ENCODE data around the gene ARHGEF39. TPM values are rescaled to one million over a fixed set of nuclear protein-coding genes. Genes with fewer than 3 reads are reported as not detected.

The ARHGEF39 gene
- total and polyA plus RNA-seq, 7 experiments from 2014 or later: 0.11 to 10.4 (median 0.44) TPM; not detected in 2

DNA sequence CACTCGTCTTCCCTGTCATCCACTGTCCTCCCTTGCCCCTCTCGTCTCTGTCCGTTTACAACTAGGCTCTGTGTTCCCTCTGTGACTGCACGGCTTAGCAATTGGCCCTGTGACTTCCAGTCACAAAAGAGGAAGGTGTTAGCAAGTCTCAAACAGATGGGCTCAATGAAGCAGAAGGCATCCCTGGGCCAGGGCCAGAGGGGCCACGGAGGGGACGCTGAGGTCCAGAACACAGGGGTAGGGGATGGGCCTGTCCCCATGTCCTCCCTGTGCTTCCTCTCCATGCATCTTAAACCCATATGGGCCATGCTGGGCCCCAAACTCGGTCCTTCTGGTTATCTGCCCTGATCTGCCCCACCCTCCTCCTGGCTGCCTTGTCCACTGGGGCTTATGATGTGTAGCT lies 46.7 kb downstream of the ARHGEF39 start, which contains the start of gene CD72:
CD72 (minus strand) TSS at position 89 of the 403 bp plus-strand sequence. CDS start 110 bp downstream, outside the sequence.
- H3K27me3 ChIP-seq (ENCODE audit: control insufficient read depth in 2 of 2, insufficient read depth in 2 of 2, low read length in 2 of 2): no peaks in the 10 kb centered on the region
- no peaks in the 10 kb centered on the region for H3K36me3 ChIP-seq (ENCODE audit: control insufficient read depth in 2 of 3, insufficient read depth in 3 of 3, low read length in 3 of 3)
- peak within 1 kb of the TSS; percentile 84 to 93 (median 91) for H3K27ac Mint-ChIP-seq
- H3K4me1 Mint-ChIP-seq: peaks cover 33 to 44% (median 38%) of the 10 kb centered on the region in 7 donors
- ATAC-seq: peak; percentile 30
- ChIA-PET CTCF (interaction anchor here (4.5 to 12.7 kb wide), 3 partner anchors 30 to 79 kb away, joined by 25 to 118 read pairs (median 76); partner anchors contain the start of genes CCDC107, RMRP and SIT1), POLR2A (interaction anchor here (1.0 to 5.5 kb wide), 6 partner anchors 10 to 110 kb away, joined by 3 to 94 read pairs (median 8); partner anchors contain the start of genes CCDC107, RMRP, SIT1 and TESK1)
- peaks cover 0 to 2% (median 0%) of the 10 kb centered on the region in 5 donors for H3K36me3 Mint-ChIP-seq
- H3K4me3 ChIP-seq (ENCODE audit: low read length): peak within 1 kb of the TSS; percentile 84
- H3K4me3 Mint-ChIP-seq: peak within 1 kb of the TSS; percentile 82 to 89 (median 86)
- no peak for DNase-seq
- no peaks in the 10 kb centered on the region for H3K27me3 Mint-ChIP-seq
- peaks cover 27 to 36% of the 10 kb centered on the region in 2 donors for H3K4me1 ChIP-seq (ENCODE audit: control insufficient read depth in 2 of 2, insufficient read depth in 2 of 2, low read length in 2 of 2)
- intact Hi-C loops (cut with micrococcal nuclease): loop anchor here in 1 of 2 donors (5.0 kb wide), 1 partner anchor 264 kb away; no protein-coding TSS in a partner anchor
- peak within 1 kb of the TSS; percentile 71 for H3K27ac ChIP-seq (ENCODE audit: low read depth, low read length)
- H3K9me3 ChIP-seq (ENCODE audit: control insufficient read depth in 2 of 3, low read length in 3 of 3): no peaks in the 10 kb centered on the region
- no peaks in the 10 kb centered on the region for H3K9me3 Mint-ChIP-seq

DNA sequence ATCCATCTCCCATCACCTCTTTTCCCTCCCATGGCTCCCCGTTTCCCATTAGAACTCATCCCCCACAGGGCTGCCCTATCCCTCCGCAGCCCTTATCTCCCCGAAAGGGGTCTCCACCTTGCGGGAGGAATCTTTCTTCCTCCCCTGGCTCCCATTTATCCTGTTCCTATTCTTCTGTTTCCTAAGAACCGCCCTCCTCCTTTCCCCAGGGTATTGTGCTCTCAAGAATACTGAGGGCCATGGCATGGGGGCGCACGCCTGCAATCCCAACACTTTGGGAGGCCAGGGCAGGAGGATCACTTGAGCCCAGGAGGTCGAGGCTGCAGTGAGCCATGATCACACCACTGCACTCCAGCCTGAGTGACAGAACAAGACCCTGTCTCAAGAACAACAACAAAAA lies 47.4 kb downstream of the ARHGEF39 start:
- Mint-ChIP-seq H3K9me3 (no peaks in the 10 kb centered on the region), H3K4me1 (peaks cover 33 to 44% (median 38%) of the 10 kb centered on the region in 7 donors), H3K4me3 (peak overlapping the region; percentile 82 to 89 (median 86)), H3K27me3 (no peaks in the 10 kb centered on the region), H3K36me3 (peaks cover 0 to 2% (median 0%) of the 10 kb centered on the region in 5 donors), H3K27ac (peak overlapping the region; percentile 84 to 93 (median 91))
- intact Hi-C loops (cut with micrococcal nuclease): loop anchor here (1.0 to 5.0 kb wide), 7 partner anchors 13 to 265 kb away; partner anchors contain the start of genes CCDC107 (in 1 of the 2), CREB3 (in 1 of the 2), RMRP (in 1 of the 2) and TLN1 (in 1 of the 2)
- H3K27me3 ChIP-seq (ENCODE audit: control insufficient read depth in 2 of 2, insufficient read depth in 2 of 2, low read length in 2 of 2): no peaks in the 10 kb centered on the region
- CTCF ChIA-PET: interaction anchor here (0.8 to 12.7 kb wide), 14 partner anchors 9 to 131 kb away, joined by 3 to 118 read pairs (median 5); partner anchors contain the start of genes CCDC107, CREB3, GBA2 and RGP1
- peak overlapping the region; percentile 84 for H3K4me3 ChIP-seq (ENCODE audit: low read length)
- POLR2A ChIA-PET: interaction anchor here (0.5 to 5.5 kb wide), 17 partner anchors 8 to 139 kb away, joined by 3 to 94 read pairs (median 5); partner anchors contain the start of genes ARHGEF39, CCDC107, CREB3 and RGP1
- H3K27ac ChIP-seq (ENCODE audit: low read depth, low read length): peak overlapping the region; percentile 71
- H3K9me3 ChIP-seq (ENCODE audit: control insufficient read depth in 2 of 3, low read length in 3 of 3): no peaks in the 10 kb centered on the region
- H3K36me3 ChIP-seq (ENCODE audit: control insufficient read depth in 2 of 3, insufficient read depth in 3 of 3, low read length in 3 of 3): no peaks in the 10 kb centered on the region
- no peak for ATAC-seq
- peaks cover 27 to 36% of the 10 kb centered on the region in 2 donors for H3K4me1 ChIP-seq (ENCODE audit: control insufficient read depth in 2 of 2, insufficient read depth in 2 of 2, low read length in 2 of 2)
- no peak for DNase-seq

DNA sequence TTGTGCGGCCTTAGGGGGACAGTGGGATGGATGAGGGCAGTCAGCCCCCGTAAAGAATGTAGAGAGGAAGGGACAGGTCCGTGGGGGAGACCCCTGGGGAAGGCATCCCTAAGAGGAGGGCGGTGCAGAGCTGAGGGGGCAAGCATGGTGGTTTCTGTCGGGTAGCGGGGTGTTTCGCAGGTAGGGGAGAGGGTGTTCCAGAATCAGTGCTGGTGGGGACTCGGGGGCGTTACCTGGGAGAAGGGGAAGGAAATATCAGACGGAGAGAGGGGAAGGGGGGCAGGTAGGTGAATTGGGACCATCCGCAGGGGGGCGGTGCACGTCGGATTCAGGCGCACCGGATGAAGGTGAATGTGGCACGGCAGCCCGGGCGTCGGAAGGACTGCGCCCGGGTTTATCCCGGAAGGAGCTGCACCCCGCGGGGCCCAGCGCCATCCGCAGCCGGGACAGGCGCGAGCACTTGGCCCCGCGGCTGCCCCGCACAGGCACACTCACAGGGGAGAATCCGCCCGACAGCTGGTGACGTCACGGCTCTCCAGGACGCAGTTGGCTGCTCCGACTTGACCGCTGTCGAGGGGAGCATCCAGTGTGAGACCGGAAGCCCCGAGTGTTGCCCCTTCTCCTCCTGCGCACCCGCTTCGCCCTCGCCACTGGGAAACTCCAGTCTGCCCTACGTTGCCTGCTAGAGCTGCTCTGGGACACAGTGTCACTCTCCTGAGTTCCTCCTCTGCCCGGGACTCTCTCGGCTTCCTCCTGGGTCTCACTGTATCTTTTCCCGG lies 48.1 kb downstream of the ARHGEF39 start:
- H3K36me3 Mint-ChIP-seq: peaks cover 0 to 2% (median 0%) of the 10 kb centered on the region in 5 donors
- peak; percentile 46 to 71 (median 64) for DNase-seq
- H3K9me3 Mint-ChIP-seq: no peaks in the 10 kb centered on the region
- peak overlapping the region; percentile 71 for H3K27ac ChIP-seq (ENCODE audit: low read depth, low read length)
- H3K36me3 ChIP-seq (ENCODE audit: control insufficient read depth in 2 of 3, insufficient read depth in 3 of 3, low read length in 3 of 3): no peaks in the 10 kb centered on the region
- no peaks in the 10 kb centered on the region for H3K9me3 ChIP-seq (ENCODE audit: control insufficient read depth in 2 of 3, low read length in 3 of 3)
- H3K27ac Mint-ChIP-seq: peak overlapping the region; percentile 84 to 93 (median 91)
- peaks cover 27 to 36% of the 10 kb centered on the region in 2 donors for H3K4me1 ChIP-seq (ENCODE audit: control insufficient read depth in 2 of 2, insufficient read depth in 2 of 2, low read length in 2 of 2)
- intact Hi-C loops (cut with micrococcal nuclease): loop anchor here (1.0 to 5.0 kb wide), 7 partner anchors 13 to 265 kb away; partner anchors contain the start of genes CREB3 (in 2 of the 2), TLN1 (in 2 of the 2), CCDC107 (in 1 of the 2) and RMRP (in 1 of the 2)
- peak overlapping the region; percentile 84 for H3K4me3 ChIP-seq (ENCODE audit: low read length)
- peaks cover 33 to 44% (median 38%) of the 10 kb centered on the region in 7 donors for H3K4me1 Mint-ChIP-seq
- CTCF ChIA-PET: interaction anchor here (0.8 to 12.7 kb wide), 14 partner anchors 9 to 132 kb away, joined by 3 to 118 read pairs (median 5); partner anchors contain the start of genes CCDC107, CREB3, GBA2 and RGP1
- POLR2A ChIA-PET: interaction anchor here (0.5 to 5.5 kb wide), 23 partner anchors 9 to 195 kb away, joined by 3 to 94 read pairs (median 4); partner anchors contain the start of genes ARHGEF39, CCDC107, CREB3 and RGP1
- H3K27me3 ChIP-seq (ENCODE audit: control insufficient read depth in 2 of 2, insufficient read depth in 2 of 2, low read length in 2 of 2): no peaks in the 10 kb centered on the region
- H3K4me3 Mint-ChIP-seq: peak overlapping the region; percentile 82 to 89 (median 86)
- no peaks in the 10 kb centered on the region for H3K27me3 Mint-ChIP-seq
- ATAC-seq: peak; percentile 80

DNA sequence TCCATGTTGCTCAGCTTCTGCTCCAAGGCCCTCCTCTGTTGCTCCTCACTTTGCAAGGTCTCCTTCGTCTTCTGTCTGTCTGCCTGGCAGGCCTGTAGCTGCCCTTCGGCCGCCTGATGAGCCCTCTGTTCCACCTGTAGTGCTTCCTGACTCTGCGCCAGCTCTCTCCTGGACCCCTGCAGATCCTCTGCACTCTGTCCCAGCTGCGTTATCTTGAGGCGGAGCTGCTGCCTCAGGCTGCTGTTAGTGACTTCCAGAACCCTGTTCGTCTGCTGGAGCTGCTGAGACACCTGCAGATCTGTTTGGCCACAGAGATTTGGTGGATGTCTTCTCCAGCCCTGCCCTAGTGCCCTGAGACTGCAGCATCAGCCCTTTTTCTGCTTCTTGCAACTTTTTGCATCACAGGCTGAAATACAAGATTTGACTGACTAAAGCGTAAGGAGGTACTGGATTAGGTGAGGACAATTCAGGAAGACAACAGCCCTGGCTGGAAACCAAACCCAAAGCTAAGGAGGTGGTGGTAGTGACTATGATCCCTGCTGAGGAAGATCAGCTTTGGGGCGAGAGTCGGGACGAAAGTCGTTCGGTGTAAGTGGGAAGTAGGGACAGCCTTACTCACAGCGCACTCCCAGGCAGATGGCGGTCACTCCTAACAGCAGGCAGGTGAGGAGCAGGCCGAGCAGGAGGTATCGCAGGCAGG lies 48.9 kb downstream of the ARHGEF39 start:
- no peak for ATAC-seq
- ChIA-PET CTCF (interaction anchor here (0.9 to 12.7 kb wide), 14 partner anchors 8 to 134 kb away, joined by 3 to 118 read pairs (median 6); partner anchors contain the start of genes ARHGEF39, CCDC107, CREB3 and RMRP), POLR2A (interaction anchor here (0.5 to 5.5 kb wide), 19 partner anchors 8 to 196 kb away, joined by 3 to 94 read pairs (median 4); partner anchors contain the start of genes ARHGEF39, CCDC107, CREB3 and RMRP)
- no peaks in the 10 kb centered on the region for H3K9me3 Mint-ChIP-seq
- peak overlapping the region; percentile 84 to 93 (median 91) for H3K27ac Mint-ChIP-seq
- peaks cover 0 to 2% (median 0%) of the 10 kb centered on the region in 5 donors for H3K36me3 Mint-ChIP-seq
- H3K4me3 Mint-ChIP-seq: peak overlapping the region; percentile 82 to 89 (median 86)
- intact Hi-C loops (cut with micrococcal nuclease): loop anchor here (1.0 to 5.0 kb wide), 4 partner anchors 75 to 266 kb away; partner anchors contain the start of genes CREB3 (in 1 of the 2) and TLN1 (in 1 of the 2)
- Histone ChIP-seq H3K4me1 (ENCODE audit: control insufficient read depth in 2 of 2, insufficient read depth in 2 of 2, low read length in 2 of 2) (peaks cover 34 to 37% of the 10 kb centered on the region in 2 donors), H3K27ac (ENCODE audit: low read depth, low read length) (peak overlapping the region; percentile 71), H3K36me3 (ENCODE audit: control insufficient read depth in 2 of 3, insufficient read depth in 3 of 3, low read length in 3 of 3) (no peaks in the 10 kb centered on the region), H3K9me3 (ENCODE audit: control insufficient read depth in 2 of 3, low read length in 3 of 3) (no peaks in the 10 kb centered on the region), H3K4me3 (ENCODE audit: low read length) (peak overlapping the region; percentile 84), H3K27me3 (ENCODE audit: control insufficient read depth in 2 of 2, insufficient read depth in 2 of 2, low read length in 2 of 2) (no peaks in the 10 kb centered on the region)
- no peaks in the 10 kb centered on the region for H3K27me3 Mint-ChIP-seq
- DNase-seq: no peak
- H3K4me1 Mint-ChIP-seq: peaks cover 40 to 49% (median 44%) of the 10 kb centered on the region in 7 donors

DNA sequence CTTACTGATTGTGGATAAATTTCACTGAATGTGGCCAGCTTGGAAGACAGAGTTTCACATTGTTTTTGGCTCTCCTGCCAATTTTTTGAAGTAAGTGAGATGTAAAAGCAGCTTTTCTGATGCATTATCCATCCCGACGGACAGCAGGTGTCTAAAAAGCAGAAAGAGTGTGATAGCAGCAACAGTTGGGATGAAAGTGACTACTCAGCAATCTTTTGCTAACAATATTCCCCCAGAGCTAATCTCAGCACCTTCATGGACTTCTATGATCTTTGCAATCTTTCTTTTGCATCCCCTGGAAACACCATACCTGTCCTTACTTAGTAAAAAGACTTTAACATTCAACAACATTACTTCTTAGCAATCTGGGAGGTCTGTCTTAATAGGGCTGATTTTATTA lies 52.2 kb downstream of the ARHGEF39 start:
- peaks cover 22 to 29% (median 26%) of the 10 kb centered on the region in 7 donors for H3K4me1 Mint-ChIP-seq

More for the DNA sequence above, 52.2 kb downstream of the ARHGEF39 start:
- POLR2A ChIA-PET: interaction anchor here (0.6 to 4.9 kb wide), 2 partner anchors 33 to 112 kb away, joined by 5 to 36 read pairs; no protein-coding TSS in a partner anchor
- peaks cover 18 to 22% of the 10 kb centered on the region in 2 donors for H3K4me1 ChIP-seq (ENCODE audit: control insufficient read depth in 2 of 2, insufficient read depth in 2 of 2, low read length in 2 of 2)
- H3K4me3 ChIP-seq (ENCODE audit: low read length): no peak overlapping the region
- Mint-ChIP-seq H3K27me3 (no peaks in the 10 kb centered on the region), H3K27ac (peak overlapping the region in 1 of 9 donors; percentile 32), H3K36me3 (peaks cover 0 to 6% (median 0%) of the 10 kb centered on the region in 5 donors), H3K4me3 (no peak overlapping the region), H3K9me3 (no peaks in the 10 kb centered on the region)
- ATAC-seq (no peak), DNase-seq (no peak)
- no peaks in the 10 kb centered on the region for H3K9me3 ChIP-seq (ENCODE audit: control insufficient read depth in 2 of 3, low read length in 3 of 3)
- no peak overlapping the region for H3K27ac ChIP-seq (ENCODE audit: low read depth, low read length)
- intact Hi-C loops (cut with micrococcal nuclease): no loop called here
- CTCF ChIA-PET: interaction anchor here (0.8 to 12.7 kb wide), 7 partner anchors 26 to 124 kb away, joined by 3 to 118 read pairs (median 15); partner anchors contain the start of genes CCDC107, CREB3, RMRP and SIT1
- H3K36me3 ChIP-seq (ENCODE audit: control insufficient read depth in 2 of 3, insufficient read depth in 3 of 3, low read length in 3 of 3): peaks cover 7 to 24% (median 9%) of the 10 kb centered on the region in 3 experiments
- no peaks in the 10 kb centered on the region for H3K27me3 ChIP-seq (ENCODE audit: control insufficient read depth in 2 of 2, insufficient read depth in 2 of 2, low read length in 2 of 2)

Data from naive thymus-derived CD4-positive, alpha-beta T cell (primary cell).